Measurements from ENCODE around the gene C6orf89.
A peak's percentile ranks its signal among the peaks of the same experiment; 100 is the strongest.

Gene C6orf89

GRCh38 chr6:36973190-36973589 lies 87.4 kb downstream of the C6orf89 start:
- TF ChIP-seq FOXP2 (optimal IDR thresholded peaks at IDR 0.05; ENCODE audit: borderline replicate concordance, extremely low read depth, extremely low read length, insufficient read depth) (no peak), TAF1 (IDR thresholded peaks at IDR 0.05; ENCODE audit: borderline replicate concordance, insufficient read depth, low read length) (no peak), SIN3A (IDR thresholded peaks at IDR 0.05; ENCODE audit: borderline replicate concordance, insufficient read depth, low read length) (no peak), REST (IDR thresholded peaks at IDR 0.05; ENCODE audit: insufficient read depth in 1 of 2, low read depth in 2 of 2, low read length in 2 of 2) (no peak), POLR2AphosphoS5 (IDR thresholded peaks at IDR 0.05; ENCODE audit: low read depth, low read length) (no peak)

DNA sequence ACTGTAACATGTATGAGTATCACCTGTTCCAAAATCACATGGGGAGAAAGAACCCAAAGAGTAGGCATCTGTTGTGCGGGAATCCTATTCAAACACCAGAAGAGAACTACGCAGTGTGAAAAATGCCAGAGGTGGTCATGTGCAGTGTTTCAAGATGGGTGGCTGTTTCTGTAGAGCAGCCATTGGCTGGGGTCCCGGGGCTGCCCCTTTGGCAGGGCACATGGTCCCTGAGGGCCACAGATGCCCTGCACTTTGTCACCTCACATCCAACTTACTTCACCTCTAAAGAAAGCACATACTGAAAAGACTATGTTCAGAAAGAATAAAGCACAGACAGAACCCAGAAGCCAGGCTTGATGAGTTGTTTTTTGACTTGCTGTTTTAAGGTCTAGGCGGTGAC lies 87.9 kb downstream of the C6orf89 start:
- TF ChIP-seq FOXP2 (optimal IDR thresholded peaks at IDR 0.05; ENCODE audit: borderline replicate concordance, extremely low read depth, extremely low read length, insufficient read depth) (no peak), REST (IDR thresholded peaks at IDR 0.05; ENCODE audit: insufficient read depth in 1 of 2, low read depth in 2 of 2, low read length in 2 of 2) (no peak), SIN3A (IDR thresholded peaks at IDR 0.05; ENCODE audit: borderline replicate concordance, insufficient read depth, low read length) (no peak), TAF1 (IDR thresholded peaks at IDR 0.05; ENCODE audit: borderline replicate concordance, insufficient read depth, low read length) (no peak), POLR2AphosphoS5 (IDR thresholded peaks at IDR 0.05; ENCODE audit: low read depth, low read length) (peak; percentile 29; the same call in 1 of the 2 replicates)

DNA sequence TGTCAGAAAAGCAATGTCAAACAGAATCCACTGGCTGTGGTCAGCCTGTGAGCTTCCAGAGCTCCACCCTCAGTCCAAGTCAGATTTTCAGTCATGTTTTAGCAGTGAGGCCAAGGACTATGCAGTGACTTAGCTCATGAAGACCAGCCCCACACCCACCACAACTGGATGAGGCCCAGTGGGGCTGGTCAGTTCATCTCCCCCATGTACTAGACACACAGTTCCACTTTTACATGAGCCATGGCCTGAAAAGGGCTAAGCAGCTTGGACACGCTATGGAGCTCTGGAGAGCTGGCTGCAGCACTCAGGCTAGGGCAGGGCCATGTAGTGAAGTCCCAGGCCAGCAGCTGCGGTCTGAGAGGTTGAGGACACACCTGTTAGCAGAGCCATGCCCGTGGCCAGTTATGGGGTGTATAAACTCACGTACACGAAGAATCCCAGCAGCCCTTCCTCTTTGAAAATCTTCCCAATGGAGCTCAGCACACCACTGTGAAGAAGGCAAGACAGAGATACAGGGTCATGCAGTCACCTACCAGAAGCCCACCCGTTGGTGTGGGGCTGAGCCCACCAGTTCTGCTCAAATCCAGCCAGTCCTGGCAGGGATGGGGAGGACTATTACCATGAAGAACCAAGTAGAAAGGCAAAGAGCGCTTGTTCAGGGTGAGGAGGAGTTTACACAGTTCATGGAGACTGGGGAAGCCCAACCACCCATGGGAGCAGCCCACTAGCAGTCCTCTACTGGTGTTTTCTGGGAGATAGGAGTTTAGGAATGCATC lies 89.7 kb downstream of the C6orf89 start:
- TF ChIP-seq TAF1 (IDR thresholded peaks at IDR 0.05; ENCODE audit: borderline replicate concordance, insufficient read depth, low read length) (no peak), POLR2AphosphoS5 (IDR thresholded peaks at IDR 0.05; ENCODE audit: low read depth, low read length) (no peak), SIN3A (IDR thresholded peaks at IDR 0.05; ENCODE audit: borderline replicate concordance, insufficient read depth, low read length) (no peak), FOXP2 (optimal IDR thresholded peaks at IDR 0.05; ENCODE audit: borderline replicate concordance, extremely low read depth, extremely low read length, insufficient read depth) (no peak), REST (IDR thresholded peaks at IDR 0.05; ENCODE audit: insufficient read depth in 1 of 2, low read depth in 2 of 2, low read length in 2 of 2) (no peak)

DNA sequence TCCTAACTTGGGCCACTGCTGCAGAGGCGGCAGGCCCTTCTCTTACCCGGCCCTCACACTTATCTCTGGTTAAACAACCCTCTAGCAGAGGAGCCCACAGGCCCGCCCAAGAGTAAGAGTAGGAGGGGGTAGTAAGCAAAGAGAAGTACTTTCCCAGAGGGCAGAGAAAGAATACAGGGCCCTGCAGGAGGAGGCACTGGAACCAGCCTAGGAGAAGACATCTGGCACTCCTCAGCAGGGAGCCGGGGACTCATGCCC lies 90.2 kb downstream of the C6orf89 start:
- TF ChIP-seq POLR2AphosphoS5 (IDR thresholded peaks at IDR 0.05; ENCODE audit: low read depth, low read length) (no peak), FOXP2 (optimal IDR thresholded peaks at IDR 0.05; ENCODE audit: borderline replicate concordance, extremely low read depth, extremely low read length, insufficient read depth) (no peak), TAF1 (IDR thresholded peaks at IDR 0.05; ENCODE audit: borderline replicate concordance, insufficient read depth, low read length) (no peak), REST (IDR thresholded peaks at IDR 0.05; ENCODE audit: insufficient read depth in 1 of 2, low read depth in 2 of 2, low read length in 2 of 2) (no peak), SIN3A (IDR thresholded peaks at IDR 0.05; ENCODE audit: borderline replicate concordance, insufficient read depth, low read length) (no peak)
